ENCODE results near the gene KLHDC3. TPM values are rescaled to one million over a fixed set of nuclear protein-coding genes. Genes with fewer than 3 reads are reported as not detected.
"Not testable (repeated sequence)": the region's sequence is repeated elsewhere in the genome, so short reads cannot be mapped to it uniquely, and the experiment has no call there.

KLHDC3 gene
- total and polyA plus RNA-seq, 9 of the 15 experiments (the other 6 are each of a cell fraction or from before 2014, with no cell fraction given), result 4.5 to 171 (median 107) TPM

GRCh38 chr6:42996513-42996912 is 17.5 kb upstream of the KLHDC3 start:
- H3K4me3 ChIP-seq, result no peak overlapping the region
- intact Hi-C loops (cut with micrococcal nuclease), result no loop called here
- H3K9me3 ChIP-seq (replicated peaks; ENCODE audit: control insufficient read depth, insufficient read depth, low read depth, low read length), result no peaks in the 10 kb centered on the region
- H2AFZ ChIP-seq (ENCODE audit: low read depth, low read length), result no peak overlapping the region
- no peak for DNase-seq (ENCODE audit: extremely low read depth in 1 of 4, low spot score in 3 of 4)
- H3K4me2 ChIP-seq (ENCODE audit: insufficient read depth, low read length), result no peak overlapping the region
- FAIRE-seq, result no peak
- H3K79me2 ChIP-seq (ENCODE audit: control insufficient read depth, insufficient read depth, low read length), result no peaks in the 10 kb centered on the region
- H3K9ac ChIP-seq (ENCODE audit: insufficient read depth in 1 of 2, low read depth in 2 of 2, low read length in 2 of 2), result no peak overlapping the region
- H3K36me3 ChIP-seq (ENCODE audit: control insufficient read depth, insufficient read depth, low read length), result peaks cover 9% of the 10 kb centered on the region
- ChIA-PET CTCF (ENCODE audit: low intra/inter-chr PET ratio) (no interaction called here), POLR2A (interaction anchor here (0.6 to 2.3 kb wide), 4 partner anchors 10 to 1249 kb away, joined by 3 to 10 read pairs (median 6); partner anchors contain the start of genes KLHDC3, MEA1 and PEX6)
- no TSS peak for BruUV-seq (replicated peaks)
- H3K9me1 ChIP-seq (ENCODE audit: control insufficient read depth, insufficient read depth, low read length), result no peaks in the 10 kb centered on the region
- in situ Hi-C loops (cut with MboI), result no loop called here
- ATAC-seq, result no peak
- 0 out of 5 replicates have a peak, but pooled peaks cover 0 to 4% of the 10 kb centered on the region in 2 experiments for H3K4me1 ChIP-seq (replicated peaks in 1 of 2; ENCODE audit: control insufficient read depth in 2 of 2, insufficient read depth in 2 of 2, low read length in 2 of 2)
- H3K27me3 ChIP-seq (ENCODE audit: control insufficient read depth in 2 of 2, insufficient read depth in 2 of 2, low read length in 2 of 2), result no peaks in the 10 kb centered on the region
- 0 out of 6 replicates have a peak, but pooled peaks of 1 of the 3 experiments have one; percentile 3 for TF ChIP-seq CTCF (IDR thresholded peaks at IDR 0.05 in 2 of 3, conservative IDR thresholded peaks at IDR 0.05 in 1 of 3; ENCODE audit: insufficient read depth in 2 of 3, low read depth in 1 of 3, low read length in 3 of 3)
- TF ChIP-seq FOS (IDR thresholded peaks at IDR 0.05; ENCODE audit: extremely low read depth, insufficient read length), result no peak
- H4K20me1 ChIP-seq (replicated peaks; ENCODE audit: control insufficient read depth, insufficient read depth, low read length), result no peaks in the 10 kb centered on the region
- no peak overlapping the region for H3K27ac ChIP-seq (ENCODE audit: extremely low read depth, low read depth, low read length)

- in situ Hi-C loops (cut with MboI); H3K4me1 ChIP-seq (replicated peaks in 1 of 2; ENCODE audit: control insufficient read depth in 2 of 2, insufficient read depth in 2 of 2, low read length in 2 of 2); ATAC-seq; H3K36me3 ChIP-seq (ENCODE audit: control insufficient read depth, insufficient read depth, low read length); FAIRE-seq; H2AFZ ChIP-seq (ENCODE audit: low read depth, low read length); H3K9me3 ChIP-seq (replicated peaks; ENCODE audit: control insufficient read depth, insufficient read depth, low read depth, low read length); H3K27ac ChIP-seq (ENCODE audit: extremely low read depth, low read depth, low read length); CTCF ChIA-PET (ENCODE audit: low intra/inter-chr PET ratio); H3K9me1 ChIP-seq (ENCODE audit: control insufficient read depth, insufficient read depth, low read length); H3K9ac ChIP-seq (ENCODE audit: insufficient read depth in 1 of 2, low read depth in 2 of 2, low read length in 2 of 2); H4K20me1 ChIP-seq (replicated peaks; ENCODE audit: control insufficient read depth, insufficient read depth, low read length); intact Hi-C loops (cut with micrococcal nuclease); BruUV-seq (replicated peaks); H3K27me3 ChIP-seq (ENCODE audit: control insufficient read depth in 2 of 2, insufficient read depth in 2 of 2, low read length in 2 of 2); H3K79me2 ChIP-seq (ENCODE audit: control insufficient read depth, insufficient read depth, low read length); H3K4me3 ChIP-seq; DNase-seq (ENCODE audit: extremely low read depth in 1 of 4, low spot score in 3 of 4); H3K4me2 ChIP-seq (ENCODE audit: insufficient read depth, low read length): not testable (repeated sequence)
- POLR2A ChIA-PET, result interaction anchor here (0.8 to 2.4 kb wide), 2 partner anchors 10 to 15 kb away, joined by 3 to 12 read pairs; partner anchors contain the start of gene MEA1
- 91% methylated on average over 9 of the region's 9 CpGs for WGBS (ENCODE audit: insufficient coverage, low coverage, missing lambda C conversion rate)
Measured at GRCh38 chr6:42998205-42998604, 15.8 kb upstream of the KLHDC3 start.
